ENCODE data around the gene AEBP2. TPM values are rescaled to one million over a fixed set of nuclear protein-coding genes. Genes with fewer than 3 reads are reported as not detected.
A peak's percentile ranks its signal among the peaks of the same experiment; 100 is the strongest.
"Not testable (repeated sequence)": the region's sequence is repeated elsewhere in the genome, so short reads cannot be mapped to it uniquely, and the experiment has no call there.

The AEBP2 gene
- total and polyA plus RNA-seq, 12 donors, result 5.7 to 31.6 (median 28.2) TPM

DNA sequence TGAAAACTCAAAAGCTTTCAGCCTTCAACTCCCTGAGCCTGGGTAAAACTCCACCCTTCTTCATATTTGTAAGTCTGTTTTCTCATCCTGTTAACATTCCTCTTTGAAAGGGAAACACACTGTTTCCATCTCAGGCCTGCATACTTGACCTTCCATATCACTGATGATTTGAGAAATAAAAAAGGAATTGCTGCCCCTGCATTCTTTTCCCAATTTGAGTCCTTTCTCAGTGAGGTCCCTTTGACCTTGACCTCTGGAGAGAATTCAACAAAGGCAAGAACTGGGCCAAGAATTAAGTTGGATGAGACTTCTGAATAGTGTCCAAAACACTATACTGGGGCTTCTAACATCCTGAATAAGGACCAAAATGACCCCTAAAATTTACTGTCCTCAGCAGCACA is 108.0 kb downstream of the AEBP2 start:
- intact Hi-C loops (cut with DNase I), result no loop called here
- H3K4me3 ChIP-seq, result no peak overlapping the region
- H3K27ac ChIP-seq, result peak overlapping the region in 9 of 10 donors; percentile 38 to 76 (median 65)
- no peaks in the 10 kb centered on the region for H3K36me3 ChIP-seq
- TF ChIP-seq, protein P1, sequence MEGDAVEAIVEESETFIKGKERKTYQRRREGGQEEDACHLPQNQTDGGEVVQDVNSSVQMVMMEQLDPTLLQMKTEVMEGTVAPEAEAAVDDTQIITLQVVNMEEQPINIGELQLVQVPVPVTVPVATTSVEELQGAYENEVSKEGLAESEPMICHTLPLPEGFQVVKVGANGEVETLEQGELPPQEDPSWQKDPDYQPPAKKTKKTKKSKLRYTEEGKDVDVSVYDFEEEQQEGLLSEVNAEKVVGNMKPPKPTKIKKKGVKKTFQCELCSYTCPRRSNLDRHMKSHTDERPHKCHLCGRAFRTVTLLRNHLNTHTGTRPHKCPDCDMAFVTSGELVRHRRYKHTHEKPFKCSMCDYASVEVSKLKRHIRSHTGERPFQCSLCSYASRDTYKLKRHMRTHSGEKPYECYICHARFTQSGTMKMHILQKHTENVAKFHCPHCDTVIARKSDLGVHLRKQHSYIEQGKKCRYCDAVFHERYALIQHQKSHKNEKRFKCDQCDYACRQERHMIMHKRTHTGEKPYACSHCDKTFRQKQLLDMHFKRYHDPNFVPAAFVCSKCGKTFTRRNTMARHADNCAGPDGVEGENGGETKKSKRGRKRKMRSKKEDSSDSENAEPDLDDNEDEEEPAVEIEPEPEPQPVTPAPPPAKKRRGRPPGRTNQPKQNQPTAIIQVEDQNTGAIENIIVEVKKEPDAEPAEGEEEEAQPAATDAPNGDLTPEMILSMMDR (IDR thresholded peaks at IDR 0.05), result no peak
- no peaks in the 10 kb centered on the region for H3K27me3 ChIP-seq
- H3K4me1 ChIP-seq, result peaks cover 9 to 31% (median 25%) of the 10 kb centered on the region in 9 donors
- H3K9me3 ChIP-seq, result no peaks in the 10 kb centered on the region
- ATAC-seq (peak in 6 of 8 donors; percentile 39 to 68 (median 54)), DNase-seq (no peak)

DNA sequence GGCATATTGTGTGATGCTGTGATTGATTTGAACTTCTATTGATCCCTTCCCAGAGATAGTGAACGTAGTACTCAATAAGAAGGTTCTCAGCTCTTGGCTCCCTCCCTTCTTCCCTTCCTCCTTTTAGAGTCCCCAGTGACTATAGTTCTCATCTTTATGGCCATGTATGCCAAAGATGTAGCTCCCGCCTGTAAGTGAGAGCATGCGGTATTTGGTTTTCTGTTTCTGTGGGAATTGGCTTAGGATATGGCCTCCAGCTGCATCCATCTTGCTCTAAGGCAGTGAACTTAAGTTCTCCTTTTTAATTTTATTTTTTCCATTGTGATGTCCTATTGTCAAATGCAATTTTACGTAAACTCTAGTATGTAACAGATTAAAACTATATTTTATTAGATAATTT is 109.5 kb downstream of the AEBP2 start:
- intact Hi-C loops (cut with DNase I), result no loop called here
- DNase-seq, result no peak
- peak overlapping the region in 4 of 10 donors; percentile 12 to 76 (median 46) for H3K27ac ChIP-seq
- H3K36me3 ChIP-seq, result no peaks in the 10 kb centered on the region
- no peaks in the 10 kb centered on the region for H3K27me3 ChIP-seq
- TF ChIP-seq, protein P1 (IDR thresholded peaks at IDR 0.05), result no peak
- no peaks in the 10 kb centered on the region for H3K9me3 ChIP-seq
- peaks cover 9 to 44% (median 35%) of the 10 kb centered on the region in 9 donors for H3K4me1 ChIP-seq
- WGBS, 2 donors, result 77 to 91% methylated on average over 4 of the region's 4 CpGs
- ATAC-seq, result no peak
- H3K4me3 ChIP-seq, result no peak overlapping the region

DNA sequence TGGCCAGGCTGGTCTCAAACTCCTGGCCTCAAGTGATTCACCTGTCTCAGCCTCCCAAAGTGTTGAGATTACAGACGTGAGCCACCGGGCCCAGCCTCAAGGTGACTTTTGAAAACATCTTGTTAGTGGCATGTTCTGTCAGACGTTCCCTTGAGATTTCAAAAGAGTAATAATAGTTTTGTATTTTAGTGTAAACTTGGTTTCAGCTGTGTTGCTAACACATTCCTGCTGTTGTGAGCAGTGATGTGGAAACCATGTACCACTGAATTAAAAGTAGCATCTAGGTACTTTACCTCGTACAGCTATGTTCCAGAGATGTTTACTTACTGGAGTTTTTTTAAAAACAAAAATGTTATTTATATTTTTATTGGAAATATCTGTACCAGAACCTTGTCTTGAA is 111.3 kb downstream of the AEBP2 start:
- Histone ChIP-seq H3K9me3 (no peaks in the 10 kb centered on the region), H3K36me3 (no peaks in the 10 kb centered on the region), H3K27ac (no peak overlapping the region), H3K27me3 (no peaks in the 10 kb centered on the region), H3K4me3 (no peak overlapping the region), H3K4me1 (peaks cover 9 to 44% (median 34%) of the 10 kb centered on the region in 9 donors)
- WGBS, 2 donors, result 56 to 74% methylated on average over 4 of the region's 4 CpGs
- no peak for DNase-seq
- ATAC-seq, result no peak
- TF ChIP-seq, protein P1 (IDR thresholded peaks at IDR 0.05), result no peak
- intact Hi-C loops (cut with DNase I), result no loop called here

DNA sequence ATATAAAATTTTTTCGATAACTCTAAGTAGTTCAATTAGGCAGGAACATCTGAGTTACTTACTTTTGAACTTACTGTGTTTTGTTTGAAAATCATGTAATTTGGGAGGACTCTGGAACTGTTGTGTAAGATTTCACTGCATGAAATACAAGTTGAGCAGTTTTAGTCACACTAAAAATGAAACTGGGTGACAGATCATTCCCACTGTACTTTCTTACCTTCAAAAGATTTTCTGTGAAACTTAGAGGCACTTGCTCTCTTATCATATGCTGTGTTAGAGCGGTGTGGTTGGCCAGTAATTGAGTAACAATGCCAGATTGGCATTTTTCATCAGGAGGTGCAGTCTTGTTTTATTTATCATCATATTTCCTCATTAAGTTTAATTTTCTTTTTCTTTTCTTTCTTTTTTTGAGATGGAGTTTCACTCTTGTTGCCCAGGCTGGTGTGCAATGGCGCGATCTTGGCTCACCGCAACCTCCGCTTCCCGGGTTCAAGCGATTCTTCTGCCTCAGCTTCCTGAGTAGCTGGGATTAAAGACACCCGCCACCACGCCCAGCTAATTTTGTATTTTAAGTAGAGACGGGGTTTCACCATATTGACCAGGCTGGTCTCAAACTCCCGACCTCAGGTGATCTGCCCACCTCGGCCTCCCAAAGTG is 113.3 kb downstream of the AEBP2 start:
- DNase-seq; intact Hi-C loops (cut with DNase I); H3K27ac ChIP-seq; H3K36me3 ChIP-seq; H3K9me3 ChIP-seq; H3K4me3 ChIP-seq; H3K27me3 ChIP-seq; ATAC-seq: not testable (repeated sequence)
- peaks cover 0 to 25% (median 15%) of the 10 kb centered on the region in 9 donors for H3K4me1 ChIP-seq
- WGBS, 2 donors, result 81 to 91% methylated on average over 13 of the region's 13 CpGs

DNA sequence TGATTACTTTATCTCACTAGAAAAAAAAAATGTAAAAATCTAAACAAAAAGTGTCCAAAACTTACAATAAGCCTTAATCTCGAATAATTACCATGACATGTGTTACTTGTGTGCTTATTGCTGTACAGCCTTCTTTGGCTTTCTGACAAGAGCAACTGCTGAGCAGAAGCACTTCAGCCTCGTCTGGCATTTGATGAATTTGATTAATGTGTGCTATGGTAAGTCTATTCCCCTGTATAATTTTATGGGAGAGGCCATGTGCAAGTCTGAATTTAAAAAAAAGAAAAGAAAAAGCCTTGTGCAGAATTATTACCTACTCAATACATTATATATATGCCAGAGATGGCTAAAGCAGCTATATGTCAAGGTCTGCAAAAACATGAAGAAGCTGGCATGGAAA is 113.9 kb downstream of the AEBP2 start:
- no peak for ATAC-seq
- intact Hi-C loops (cut with DNase I), result no loop called here
- Histone ChIP-seq H3K9me3 (no peaks in the 10 kb centered on the region), H3K27me3 (no peaks in the 10 kb centered on the region), H3K27ac (no peak overlapping the region), H3K4me1 (peaks cover 0 to 19% (median 9%) of the 10 kb centered on the region in 9 donors), H3K4me3 (no peak overlapping the region), H3K36me3 (no peaks in the 10 kb centered on the region)
- 21 to 46% methylated on average over 2 of the region's 2 CpGs for WGBS, 2 donors
- TF ChIP-seq, protein P1 (IDR thresholded peaks at IDR 0.05), result no peak
- no peak for DNase-seq

Measured in heart right ventricle (tissue), 16 donors.